KMS-11 (cell line): ENCODE results near the gene TWSG1.

ENCODE experiments used
- H2AFZ ChIP-seq: fragments of 200-600 bp; sonication (generic); 2 replicates; pipeline ENCODE4 v1.6.1; 2016; ENCODE audit warnings: antibody characterized with exemption, mixed run types, low read depth
- H3K27ac ChIP-seq: fragments of 200-600 bp; sonication (generic); 2 replicates; pipeline ENCODE4 v1.6.1; 2016; ENCODE audit warnings: mild to moderate bottlenecking, mixed run types
- H3K27me3 ChIP-seq: fragments of 200-600 bp; sonication (generic); 2 replicates; pipeline ENCODE4 v1.6.1; 2017; ENCODE audit warnings: mild to moderate bottlenecking, low read depth, mixed run types, moderate library complexity; ENCODE audit not compliant: insufficient read depth
- H3K36me3 ChIP-seq: fragments of 200-600 bp; sonication (generic); 2 replicates; pipeline ENCODE4 v1.6.1; 2017; ENCODE audit warnings: mild to moderate bottlenecking, mixed run types; ENCODE audit not compliant: insufficient read depth
- H3K4me1 ChIP-seq: fragments of 200-600 bp; sonication (generic); 2 replicates; pipeline ENCODE4 v1.6.1; 2016; ENCODE audit warnings: mild to moderate bottlenecking, low read depth, mixed run types; ENCODE audit not compliant: poor library complexity, severe bottlenecking
- H3K4me2 ChIP-seq: fragments of 200-600 bp; sonication (generic); 2 replicates; pipeline ENCODE4 v1.7.0; 2016; ENCODE audit warnings: mild to moderate bottlenecking, mixed run types
- H3K4me3 ChIP-seq: fragments of 200-600 bp; sonication (generic); IDR thresholded peaks from 2 replicates; pipeline ENCODE4 v1.6.1; 2017; ENCODE audit warnings: low read depth, low read length, mixed read lengths; ENCODE audit not compliant: insufficient read depth
- H3K79me2 ChIP-seq: fragments of 200-600 bp; sonication (generic); 2 replicates; pipeline ENCODE4 v1.6.1; 2016; ENCODE audit warnings: low read depth, mixed run types; ENCODE audit not compliant: insufficient read depth
- H3K9ac ChIP-seq: fragments of 200-600 bp; sonication (generic); 2 replicates; pipeline ENCODE4 v1.6.1; 2016; ENCODE audit warnings: mild to moderate bottlenecking, mixed run types
- H4K20me1 ChIP-seq: fragments of 200-600 bp; sonication (generic); 2 replicates; pipeline ENCODE4 v1.6.1; 2016; ENCODE audit warnings: mild to moderate bottlenecking, mixed run types; ENCODE audit not compliant: insufficient read depth
- CTCF ChIP-seq: fragments of 200-600 bp; sonication (generic); conservative IDR thresholded peaks from 2 replicates; pipeline ENCODE4 v1.6.1; 2017; ENCODE audit warnings: low read depth, mild to moderate bottlenecking, antibody characterized with exemption, low read length, moderate library complexity, mixed read lengths

The TWSG1 gene

DNA sequence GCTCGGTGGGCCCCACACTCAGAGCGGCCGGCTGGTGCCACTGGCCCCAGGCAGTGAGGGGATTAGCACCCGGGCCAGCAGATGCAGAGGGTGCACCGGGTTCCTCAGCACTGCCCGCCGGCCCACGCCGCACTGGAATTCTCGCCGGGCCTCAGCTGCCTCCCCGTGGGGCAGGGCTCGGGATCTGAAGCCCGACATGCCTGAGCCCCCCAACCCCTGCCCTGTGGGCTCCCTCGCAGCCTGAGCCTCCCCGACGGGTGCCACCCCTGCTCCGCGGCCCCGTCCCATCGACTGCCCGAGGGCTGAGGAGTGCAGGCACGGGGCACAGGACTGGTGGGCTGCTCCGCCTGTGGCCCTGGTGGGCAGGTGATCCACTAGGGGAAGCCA lies 37.6 kb upstream of the TWSG1 start:
- no peaks in the 10 kb centered on the region for H3K79me2 ChIP-seq
- H3K4me2 ChIP-seq = no peak overlapping the region

GRCh38 chr18:9304388-9305070 lies 30.0 kb upstream of the TWSG1 start:
- H3K9ac ChIP-seq = no peak overlapping the region
- no peak for TF ChIP-seq CTCF
- no peaks in the 10 kb centered on the region for H4K20me1 ChIP-seq
- H3K79me2 ChIP-seq = no peaks in the 10 kb centered on the region
- H3K4me1 ChIP-seq = no peaks in the 10 kb centered on the region
- H3K36me3 ChIP-seq = no peaks in the 10 kb centered on the region
- no peak overlapping the region for H3K4me2 ChIP-seq
- no peak overlapping the region for H3K27ac ChIP-seq
- no peaks in the 10 kb centered on the region for H3K27me3 ChIP-seq
- H2AFZ ChIP-seq = no peak overlapping the region
- no peak overlapping the region for H3K4me3 ChIP-seq

More for the DNA sequence above, 37.6 kb upstream of the TWSG1 start:
- no peaks in the 10 kb centered on the region for H3K27me3 ChIP-seq
- no peaks in the 10 kb centered on the region for H4K20me1 ChIP-seq
- H3K9ac ChIP-seq = no peak overlapping the region
- H3K4me1 ChIP-seq = no peaks in the 10 kb centered on the region
- H2AFZ ChIP-seq = no peak overlapping the region
- no peak overlapping the region for H3K4me3 ChIP-seq
- no peaks in the 10 kb centered on the region for H3K36me3 ChIP-seq
- no peak for TF ChIP-seq CTCF
- H3K27ac ChIP-seq = no peak overlapping the region

GRCh38 chr18:9319333-9319732 lies 15.2 kb upstream of the TWSG1 start:
- Histone ChIP-seq H4K20me1 (no peaks in the 10 kb centered on the region), H3K27ac (no peak overlapping the region), H3K4me2 (no peak overlapping the region), H3K4me1 (no peaks in the 10 kb centered on the region), H2AFZ (no peak overlapping the region), H3K4me3 (no peak overlapping the region), H3K79me2 (no peaks in the 10 kb centered on the region), H3K9ac (no peak overlapping the region), H3K36me3 (no peaks in the 10 kb centered on the region), H3K27me3 (no peaks in the 10 kb centered on the region)
- no peak for TF ChIP-seq CTCF

DNA sequence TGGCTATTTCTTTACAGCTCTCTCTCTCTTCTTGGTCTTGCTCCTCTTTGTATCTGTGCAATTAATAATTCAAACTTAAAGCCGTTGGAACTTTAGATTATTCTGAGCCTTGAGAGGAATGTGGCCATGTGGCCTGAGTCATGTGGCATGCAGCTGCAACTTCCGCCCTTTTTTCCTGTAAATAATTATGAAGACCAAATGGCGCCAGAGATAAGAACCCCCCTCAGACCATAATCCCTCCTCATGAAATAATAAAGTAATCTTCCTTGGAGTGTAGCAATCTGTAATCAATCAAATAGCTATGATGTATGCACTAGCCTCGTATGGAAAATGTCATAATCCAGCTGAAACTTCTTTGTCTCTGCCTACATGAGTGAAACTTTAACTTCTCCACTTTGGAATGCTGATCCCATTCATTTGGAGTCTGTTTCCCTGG lies 13.5 kb upstream of the TWSG1 start:
- no peaks in the 10 kb centered on the region for H3K4me1 ChIP-seq
- H3K36me3 ChIP-seq = no peaks in the 10 kb centered on the region
- no peak overlapping the region for H3K4me2 ChIP-seq
- no peak overlapping the region for H3K27ac ChIP-seq
- H3K4me3 ChIP-seq = no peak overlapping the region
- H4K20me1 ChIP-seq = no peaks in the 10 kb centered on the region
- H3K9ac ChIP-seq = no peak overlapping the region
- H3K79me2 ChIP-seq = no peaks in the 10 kb centered on the region
- no peak for TF ChIP-seq CTCF
- no peak overlapping the region for H2AFZ ChIP-seq
- no peaks in the 10 kb centered on the region for H3K27me3 ChIP-seq
